ENCODE data around the gene SCNN1A. TPM values are rescaled to one million over a fixed set of nuclear protein-coding genes. Genes with fewer than 3 reads are reported as not detected.

SCNN1A gene
- total RNA-seq, 2 donors from 2014 or later = 158 to 188 TPM

GRCh38 chr12:6376079-6376869 is 911 bp upstream of the SCNN1A start:
- H3K27me3 ChIP-seq = no peaks in the 10 kb centered on the region
- H3K27ac ChIP-seq = peak overlapping the region; percentile 91
- no peaks in the 10 kb centered on the region for H3K36me3 ChIP-seq
- peak overlapping the region; percentile 73 to 89 for H3K9ac ChIP-seq (ENCODE audit: low read depth in 2 of 2, low read length in 2 of 2)
- no peaks in the 10 kb centered on the region for H3K9me3 ChIP-seq
- DNase-seq = peak; percentile 65
- TF ChIP-seq CTCF (IDR thresholded peaks at IDR 0.05) = peak; percentile 26
- H3K4me1 ChIP-seq = peaks cover 11% of the 10 kb centered on the region
- peak overlapping the region; percentile 0 for H3K4me3 ChIP-seq
- intact Hi-C loops (cut with DNase I) = no loop called here

GRCh38 chr12:6374786-6375160 is 590 bp downstream of the SCNN1A start:
- Histone ChIP-seq H3K36me3 (no peaks in the 10 kb centered on the region), H3K9ac (ENCODE audit: low read depth in 2 of 2, low read length in 2 of 2) (peak overlapping the region; percentile 89), H3K9me3 (no peaks in the 10 kb centered on the region), H3K27ac (peak overlapping the region; percentile 91), H3K27me3 (no peaks in the 10 kb centered on the region), H3K4me1 (peaks cover 16% of the 10 kb centered on the region), H3K4me3 (peak overlapping the region; percentile 34)
- TF ChIP-seq CTCF (IDR thresholded peaks at IDR 0.05) = no peak
- no peak for DNase-seq
- intact Hi-C loops (cut with DNase I) = loop anchor here (5.0 kb wide), 1 partner anchor 37 kb away; no protein-coding TSS in a partner anchor

DNA sequence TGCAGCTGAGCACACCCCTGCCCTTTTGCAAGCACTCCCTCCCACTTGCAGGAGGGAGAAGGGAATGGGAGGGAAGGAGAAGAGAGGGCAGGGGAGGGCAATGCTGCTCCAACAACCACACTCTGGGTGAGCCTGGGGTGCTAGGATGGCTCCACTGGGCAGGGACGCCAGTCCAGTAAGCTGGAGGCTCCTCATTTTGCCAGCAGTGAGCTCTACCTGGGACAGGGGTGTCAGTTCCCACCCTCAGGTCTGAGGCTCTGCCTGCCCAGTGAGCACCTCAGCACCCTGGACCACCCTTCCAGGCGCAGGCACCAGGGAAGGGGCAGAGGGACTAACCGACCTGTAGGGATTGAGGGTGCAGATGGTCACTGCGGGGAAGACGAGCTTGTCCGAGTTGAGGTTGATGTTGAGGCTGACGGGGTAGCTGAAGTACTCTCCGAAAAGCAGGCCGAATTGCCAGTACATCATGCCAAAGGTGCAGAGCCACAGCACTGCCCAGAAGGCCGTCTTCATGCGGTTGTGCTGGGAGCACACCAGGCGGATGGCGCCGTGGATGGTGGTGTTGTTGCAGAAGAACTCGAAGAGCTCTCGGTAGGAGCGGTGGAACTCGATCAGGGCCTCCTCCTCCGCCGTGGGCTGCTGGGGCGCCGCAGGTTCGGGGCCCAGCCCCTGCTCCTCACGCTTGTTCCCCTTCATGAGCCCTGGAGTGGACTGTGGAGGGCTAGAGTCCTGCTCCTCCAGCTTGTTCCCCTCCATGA is 1.2 kb downstream of the SCNN1A start:
- Histone ChIP-seq H3K4me3 (peak overlapping the region; percentile 34), H3K9ac (ENCODE audit: low read depth in 2 of 2, low read length in 2 of 2) (peak overlapping the region; percentile 89), H3K27me3 (no peaks in the 10 kb centered on the region), H3K4me1 (peaks cover 16% of the 10 kb centered on the region), H3K27ac (peak overlapping the region; percentile 91), H3K9me3 (no peaks in the 10 kb centered on the region), H3K36me3 (no peaks in the 10 kb centered on the region)
- intact Hi-C loops (cut with DNase I) = loop anchor here (5.0 kb wide), 1 partner anchor 37 kb away; no protein-coding TSS in a partner anchor
- no peak for TF ChIP-seq CTCF (IDR thresholded peaks at IDR 0.05)
- DNase-seq = no peak

- DNase-seq = peak; percentile 87
- H3K4me1 ChIP-seq = peaks cover 21% of the 10 kb centered on the region
- peak overlapping the region; percentile 91 for H3K27ac ChIP-seq
- TF ChIP-seq CTCF (IDR thresholded peaks at IDR 0.05) = no peak
- intact Hi-C loops (cut with DNase I) = loop anchor here (5.0 kb wide), 1 partner anchor 36 kb away; no protein-coding TSS in a partner anchor
- H3K4me3 ChIP-seq = peak overlapping the region; percentile 34
- no peaks in the 10 kb centered on the region for H3K36me3 ChIP-seq
- H3K9me3 ChIP-seq = no peaks in the 10 kb centered on the region
- peak overlapping the region; percentile 89 for H3K9ac ChIP-seq (ENCODE audit: low read depth in 2 of 2, low read length in 2 of 2)
- H3K27me3 ChIP-seq = no peaks in the 10 kb centered on the region
These were observed 2.2 kb downstream of the SCNN1A start for GRCh38 chr12:6373022-6373787.

Measured in colonic mucosa (tissue), 4 donors.